Fibroblast of skin of scalp (primary cell): Measurements from ENCODE around the gene IFIT3.
"Not testable (repeated sequence)": the region's sequence is repeated elsewhere in the genome, so short reads cannot be mapped to it uniquely, and the experiment has no call there.

Experiments
- DNase-seq: peaks from one replicate; pipeline ENCODE4 v3.0.0-alpha.2; 2013

IFIT3 gene

DNA sequence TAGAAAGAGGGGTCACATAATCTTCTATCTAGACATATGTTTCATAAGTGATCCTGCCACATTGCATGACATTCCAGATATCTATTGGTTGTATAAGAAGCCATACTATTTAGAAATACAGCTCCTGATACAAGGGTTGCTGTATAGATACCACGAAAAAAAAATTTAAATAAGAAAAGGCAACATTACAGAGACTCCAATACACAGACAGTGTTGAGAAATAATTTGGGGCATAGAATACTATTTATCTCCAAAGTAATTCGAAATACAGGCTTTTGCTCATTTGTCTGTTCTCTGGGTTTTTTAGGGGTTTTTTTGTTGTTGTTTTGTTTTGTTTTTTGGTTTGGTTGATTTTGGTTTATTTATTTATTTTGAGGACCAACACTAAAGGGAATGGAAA, 23.4 kb upstream of the IFIT3 start:
- no peak for DNase-seq

DNA sequence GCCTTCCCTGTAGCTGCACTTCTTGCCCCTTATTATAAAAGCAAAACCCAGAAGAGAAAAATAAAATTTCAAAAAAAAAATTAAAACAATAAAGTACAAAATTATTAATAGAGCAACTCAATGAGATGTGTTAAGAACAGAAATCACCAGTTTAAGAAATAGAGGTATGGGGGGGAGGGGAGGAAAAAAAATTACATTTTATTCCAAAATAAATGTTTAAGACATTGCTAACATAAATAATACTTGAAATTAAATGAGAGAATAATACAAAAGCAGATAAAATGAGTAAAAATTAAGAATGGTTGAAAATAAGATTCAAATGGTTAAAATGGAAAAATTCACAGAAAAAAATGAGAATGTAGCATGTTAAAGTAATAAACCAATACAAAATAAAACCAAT, 22.9 kb upstream of the IFIT3 start:
- DNase-seq: no peak

DNA sequence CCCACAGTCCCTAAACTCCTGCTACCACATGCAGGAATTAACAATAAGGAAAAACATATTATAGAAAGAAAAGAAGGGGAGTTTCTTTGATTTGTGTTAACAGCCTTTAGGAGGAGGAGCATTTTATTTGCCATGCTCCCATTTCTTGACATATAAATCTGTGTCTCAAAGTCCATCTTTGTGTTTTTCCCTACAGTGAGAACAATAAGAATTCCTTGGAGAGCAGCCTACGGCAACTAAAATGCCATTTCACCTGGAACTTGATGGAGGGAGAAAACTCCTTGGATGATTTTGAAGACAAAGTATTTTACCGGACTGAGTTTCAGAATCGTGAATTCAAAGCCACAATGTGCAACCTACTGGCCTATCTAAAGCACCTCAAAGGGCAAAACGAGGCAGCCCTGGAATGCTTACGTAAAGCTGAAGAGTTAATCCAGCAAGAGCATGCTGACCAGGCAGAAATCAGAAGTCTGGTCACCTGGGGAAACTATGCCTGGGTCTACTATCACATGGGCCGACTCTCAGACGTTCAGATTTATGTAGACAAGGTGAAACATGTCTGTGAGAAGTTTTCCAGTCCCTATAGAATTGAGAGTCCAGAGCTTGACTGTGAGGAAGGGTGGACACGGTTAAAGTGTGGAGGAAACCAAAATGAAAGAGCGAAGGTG, 21.9 kb upstream of the IFIT3 start:
- DNase-seq: no peak

DNA sequence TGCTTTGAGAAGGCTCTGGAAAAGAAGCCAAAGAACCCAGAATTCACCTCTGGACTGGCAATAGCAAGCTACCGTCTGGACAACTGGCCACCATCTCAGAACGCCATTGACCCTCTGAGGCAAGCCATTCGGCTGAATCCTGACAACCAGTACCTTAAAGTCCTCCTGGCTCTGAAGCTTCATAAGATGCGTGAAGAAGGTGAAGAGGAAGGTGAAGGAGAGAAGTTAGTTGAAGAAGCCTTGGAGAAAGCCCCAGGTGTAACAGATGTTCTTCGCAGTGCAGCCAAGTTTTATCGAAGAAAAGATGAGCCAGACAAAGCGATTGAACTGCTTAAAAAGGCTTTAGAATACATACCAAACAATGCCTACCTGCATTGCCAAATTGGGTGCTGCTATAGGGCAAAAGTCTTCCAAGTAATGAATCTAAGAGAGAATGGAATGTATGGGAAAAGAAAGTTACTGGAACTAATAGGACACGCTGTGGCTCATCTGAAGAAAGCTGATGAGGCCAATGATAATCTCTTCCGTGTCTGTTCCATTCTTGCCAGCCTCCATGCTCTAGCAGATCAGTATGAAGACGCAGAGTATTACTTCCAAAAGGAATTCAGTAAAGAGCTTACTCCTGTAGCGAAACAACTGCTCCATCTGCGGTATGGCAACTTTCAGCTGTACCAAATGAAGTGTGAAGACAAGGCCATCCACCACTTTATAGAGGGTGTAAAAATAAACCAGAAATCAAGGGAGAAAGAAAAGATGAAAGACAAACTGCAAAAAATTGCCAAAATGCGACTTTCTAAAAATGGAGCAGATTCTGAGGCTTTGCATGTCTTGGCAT, 21.1 kb upstream of the IFIT3 start:
- no peak for DNase-seq

DNA sequence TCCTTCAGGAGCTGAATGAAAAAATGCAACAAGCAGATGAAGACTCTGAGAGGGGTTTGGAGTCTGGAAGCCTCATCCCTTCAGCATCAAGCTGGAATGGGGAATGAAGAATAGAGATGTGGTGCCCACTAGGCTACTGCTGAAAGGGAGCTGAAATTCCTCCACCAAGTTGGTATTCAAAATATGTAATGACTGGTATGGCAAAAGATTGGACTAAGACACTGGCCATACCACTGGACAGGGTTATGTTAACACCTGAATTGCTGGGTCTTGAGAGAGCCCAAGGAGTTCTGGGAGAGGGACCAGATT, 20.6 kb upstream of the IFIT3 start:
- DNase-seq: peak; percentile 28

DNA sequence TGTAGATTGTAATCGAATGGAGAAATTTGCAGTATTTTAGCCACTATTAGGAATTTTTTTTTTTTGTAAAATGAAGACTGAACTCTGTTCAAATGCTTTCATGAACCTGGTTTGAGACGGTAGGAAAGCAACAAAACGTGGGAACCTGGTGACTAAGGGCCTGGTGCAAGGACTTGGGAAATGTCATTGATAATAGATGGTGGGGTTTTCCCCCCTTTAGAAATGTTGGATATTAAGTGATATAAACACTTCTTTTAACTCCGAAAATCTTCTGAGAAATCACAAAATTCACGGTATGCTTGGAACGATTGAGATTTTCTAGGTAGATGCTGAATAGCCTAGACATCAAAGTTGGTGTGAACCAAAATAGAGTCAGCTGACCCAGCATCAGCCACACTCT, 19.5 kb upstream of the IFIT3 start:
- no peak for DNase-seq

DNA sequence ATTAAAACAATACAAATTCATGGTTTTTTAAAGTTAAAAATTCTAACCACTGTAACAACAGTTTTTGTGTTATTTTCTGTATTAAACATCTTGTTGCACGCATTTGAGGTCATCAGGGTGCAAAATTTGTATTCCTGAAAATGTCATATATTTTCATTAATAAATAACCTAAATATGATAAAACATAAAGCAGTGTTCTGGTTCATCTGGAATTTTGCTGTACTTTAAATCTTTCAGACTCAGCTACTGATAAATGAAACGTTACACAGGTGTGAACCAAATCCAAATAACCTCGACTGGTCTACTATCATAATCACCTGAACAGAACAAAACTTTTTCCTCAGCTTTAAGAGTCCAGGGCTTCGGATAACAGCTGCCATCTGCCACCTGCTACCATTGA, 19.1 kb upstream of the IFIT3 start:
- DNase-seq: no peak

DNA sequence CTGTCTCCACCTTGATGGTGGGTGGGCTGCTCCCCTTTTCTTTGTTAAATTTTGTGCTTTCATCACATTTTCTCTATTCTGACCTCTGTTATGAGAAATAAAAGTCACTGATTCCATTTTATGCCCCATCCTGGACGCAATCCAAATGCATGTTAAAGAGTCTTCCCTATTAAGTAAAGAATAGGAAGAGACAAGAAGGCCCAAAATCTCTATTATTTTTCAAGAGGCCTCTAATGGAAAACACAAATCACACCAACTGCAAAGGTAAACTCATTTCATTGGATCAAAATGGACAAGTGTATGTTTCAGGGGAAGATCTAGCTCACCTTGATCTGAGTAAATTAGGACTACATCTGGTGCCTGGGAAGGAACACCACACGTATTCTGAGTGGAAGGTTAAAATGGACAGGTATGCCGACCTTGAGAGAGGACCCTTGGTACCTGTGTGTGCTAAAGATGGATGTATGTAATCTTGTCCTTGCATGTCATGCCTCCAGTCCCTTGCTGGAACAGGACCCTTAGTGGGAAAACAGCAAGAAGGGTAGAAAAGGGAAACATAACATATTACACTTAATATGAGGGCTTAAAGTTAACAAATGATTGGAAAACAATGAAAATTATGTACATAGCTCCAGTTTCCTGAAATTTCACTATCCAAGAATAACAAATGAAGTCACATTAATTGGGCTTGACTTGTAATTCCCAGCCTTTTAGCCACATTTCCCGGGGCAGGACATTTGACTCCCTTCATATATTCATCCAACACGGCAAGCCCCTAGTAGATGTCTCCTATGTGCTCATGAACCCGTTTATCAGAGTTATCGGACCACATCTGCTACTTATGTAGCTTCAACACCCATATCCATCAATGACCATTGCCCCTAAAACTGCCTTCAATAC, 18.4 kb upstream of the IFIT3 start:
- DNase-seq: no peak

DNA sequence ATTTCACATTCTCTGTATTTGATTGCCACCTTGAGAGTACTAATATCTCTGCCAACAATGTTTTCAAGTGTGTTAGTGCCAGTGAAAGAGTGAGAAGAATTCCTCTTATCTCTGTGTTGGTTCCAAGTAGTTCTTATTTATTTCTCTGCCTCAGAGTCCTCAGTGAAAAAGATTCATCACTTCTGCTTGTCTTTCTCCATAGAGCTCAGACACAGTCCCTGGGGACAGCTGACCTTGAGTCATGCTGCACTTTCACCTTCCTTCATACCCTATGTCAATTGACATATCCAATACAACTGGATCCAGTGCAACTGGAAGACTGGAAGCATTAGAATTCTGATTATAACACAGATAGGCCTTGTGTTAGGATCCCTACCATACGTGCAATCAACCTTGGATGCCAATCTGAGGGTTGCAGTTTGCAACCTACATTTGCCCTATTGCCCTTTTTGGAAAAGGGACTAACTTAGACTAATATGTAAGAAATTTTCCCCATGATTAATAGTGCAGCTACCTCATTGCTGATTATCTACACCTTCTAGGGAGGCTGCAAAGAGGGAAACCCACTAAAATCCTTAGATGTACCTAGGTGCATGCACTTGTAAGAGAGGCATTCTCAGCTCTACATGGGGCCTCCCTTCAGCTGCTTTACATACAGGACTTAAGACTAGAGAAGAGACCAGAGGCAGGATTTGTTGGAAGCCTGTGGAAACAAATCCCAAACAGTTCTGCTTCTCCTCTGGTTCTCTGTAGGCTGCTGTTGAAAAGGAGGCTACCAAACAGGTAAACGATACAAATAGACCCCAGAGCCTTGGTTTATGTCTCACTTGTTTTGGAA, 17.5 kb upstream of the IFIT3 start:
- DNase-seq: no peak

DNA sequence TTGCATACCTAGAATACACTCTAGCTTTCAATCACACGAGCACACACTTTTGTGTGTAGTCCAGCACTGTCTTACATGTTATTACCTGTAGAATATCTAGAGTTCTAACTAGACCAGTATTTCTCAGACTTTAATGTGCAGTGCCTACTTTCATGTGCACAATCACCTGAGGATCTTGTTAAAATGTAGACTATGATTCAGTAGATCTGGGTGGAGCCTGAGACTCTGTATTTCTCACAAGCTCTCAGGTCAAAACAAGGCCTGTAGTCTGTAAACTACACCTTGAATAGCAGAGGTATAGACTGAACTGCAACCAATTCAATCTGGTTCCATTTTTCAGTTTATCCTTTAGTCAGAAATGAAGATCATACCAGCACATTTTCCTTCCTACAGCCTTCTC, 14.8 kb upstream of the IFIT3 start:
- no peak for DNase-seq

DNA sequence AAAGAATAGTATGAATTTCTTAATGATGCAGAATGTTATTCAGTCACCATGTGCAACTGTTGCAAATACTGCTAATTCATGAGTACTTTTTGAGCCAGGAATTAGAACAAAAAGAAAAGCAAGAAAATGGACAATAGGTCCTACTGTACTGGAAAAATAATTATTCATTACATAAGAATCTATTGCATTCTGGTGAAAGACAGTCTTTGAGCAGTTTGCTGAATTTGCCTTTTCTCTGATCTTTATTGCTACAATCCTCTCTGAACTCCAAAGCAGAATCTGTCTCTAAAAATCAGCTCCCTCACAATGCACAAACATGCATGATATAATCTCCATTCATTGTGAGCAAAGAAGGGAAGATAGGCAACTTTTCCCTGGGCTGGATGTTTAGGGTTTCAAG, 13.1 kb upstream of the IFIT3 start:
- no peak for DNase-seq

DNA sequence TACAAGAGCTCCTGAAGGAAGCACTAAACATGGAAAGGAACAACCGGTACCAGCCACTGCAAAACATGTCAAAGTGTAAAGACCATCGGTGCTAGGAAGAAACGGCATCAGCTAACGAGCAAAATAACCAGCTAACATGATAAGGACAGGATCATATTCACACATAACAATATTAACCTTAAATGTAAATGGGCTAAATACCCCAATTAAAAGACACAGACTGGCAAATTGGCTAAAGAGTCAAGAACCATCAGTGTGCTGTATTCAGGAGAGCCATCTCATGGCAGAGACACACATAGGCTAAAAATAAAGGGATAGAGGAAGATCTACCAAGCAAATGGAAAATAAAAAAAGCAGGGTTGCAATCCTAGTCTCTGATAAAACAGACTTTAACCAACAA, 9.8 kb upstream of the IFIT3 start:
- DNase-seq: not testable (repeated sequence)

DNA sequence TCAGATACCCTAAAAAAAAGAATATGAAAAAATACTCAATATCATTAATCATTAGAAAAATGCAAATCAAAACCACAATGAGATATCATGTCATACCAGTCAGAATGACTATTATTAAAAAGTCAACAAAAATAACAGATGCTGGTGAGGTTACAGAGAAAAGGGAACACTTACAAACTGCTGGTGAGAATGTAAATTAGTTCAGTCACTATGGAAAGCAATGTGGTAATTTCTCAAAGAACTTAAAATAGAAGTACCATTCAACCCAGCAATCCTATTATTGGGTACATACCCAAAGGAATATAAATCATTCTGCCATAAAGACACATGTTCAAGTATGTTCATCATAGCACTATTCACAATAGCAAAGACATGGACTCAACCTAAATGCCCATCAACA, 2.7 kb upstream of the IFIT3 start:
- not testable (repeated sequence) for DNase-seq

DNA sequence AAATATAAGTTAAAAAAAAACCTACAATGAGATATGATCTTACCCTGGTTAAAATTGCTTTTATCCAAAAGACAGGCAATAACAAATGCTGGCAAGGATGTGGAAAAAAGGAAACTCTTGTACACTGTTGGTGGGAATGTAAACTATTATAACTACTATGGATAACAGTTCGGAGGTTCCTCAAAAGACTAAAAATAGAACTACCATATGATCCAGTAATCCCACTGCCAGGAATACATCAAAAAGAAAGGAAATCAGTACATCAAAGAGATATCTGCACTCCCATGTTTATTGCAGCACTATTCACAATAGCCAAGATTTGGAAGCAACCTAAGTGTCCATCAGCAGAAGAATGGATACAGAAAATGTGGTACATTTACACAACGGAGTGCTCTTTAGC, 1.9 kb upstream of the IFIT3 start:
- not testable (repeated sequence) for DNase-seq

DNA sequence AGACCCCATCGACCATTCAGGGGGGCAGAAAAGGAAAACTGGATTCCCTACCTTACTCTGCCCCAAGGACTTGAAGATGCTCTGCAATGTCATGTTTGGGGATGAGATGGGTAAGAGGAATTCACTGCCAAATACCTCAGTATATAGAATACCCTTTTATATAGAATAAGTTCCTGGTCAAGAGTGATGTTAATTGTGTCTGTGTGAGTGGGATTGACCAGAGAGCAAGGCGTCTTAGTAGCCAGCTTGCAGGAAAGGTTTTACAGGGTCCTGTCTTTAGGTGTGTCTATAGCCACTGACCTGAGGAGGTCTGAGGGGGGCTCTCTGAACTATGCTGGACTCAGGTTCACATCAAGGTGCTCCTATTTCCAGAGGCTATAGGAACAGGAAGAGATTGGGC, 1.4 kb downstream of the IFIT3 start:
- no peak for DNase-seq

DNA sequence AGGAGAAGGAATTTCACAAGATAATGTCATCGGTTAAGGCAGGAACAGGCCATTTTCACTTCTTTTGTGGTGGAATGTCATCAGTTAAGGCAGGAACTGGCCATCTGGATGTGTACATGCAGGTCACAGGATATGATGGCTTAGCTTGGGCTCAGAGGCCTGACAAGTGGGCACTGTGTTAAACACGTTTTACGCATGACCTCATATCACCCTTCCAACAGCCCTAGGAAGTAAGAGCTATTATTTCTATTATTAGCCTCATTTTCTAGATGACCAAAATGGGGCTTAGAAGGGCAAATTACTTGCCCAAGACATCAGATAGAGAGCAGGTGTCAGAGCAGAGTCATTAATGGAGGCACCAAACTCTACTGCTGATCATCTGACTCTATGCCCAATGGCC, 2.2 kb downstream of the IFIT3 start:
- DNase-seq: not testable (repeated sequence)

DNA sequence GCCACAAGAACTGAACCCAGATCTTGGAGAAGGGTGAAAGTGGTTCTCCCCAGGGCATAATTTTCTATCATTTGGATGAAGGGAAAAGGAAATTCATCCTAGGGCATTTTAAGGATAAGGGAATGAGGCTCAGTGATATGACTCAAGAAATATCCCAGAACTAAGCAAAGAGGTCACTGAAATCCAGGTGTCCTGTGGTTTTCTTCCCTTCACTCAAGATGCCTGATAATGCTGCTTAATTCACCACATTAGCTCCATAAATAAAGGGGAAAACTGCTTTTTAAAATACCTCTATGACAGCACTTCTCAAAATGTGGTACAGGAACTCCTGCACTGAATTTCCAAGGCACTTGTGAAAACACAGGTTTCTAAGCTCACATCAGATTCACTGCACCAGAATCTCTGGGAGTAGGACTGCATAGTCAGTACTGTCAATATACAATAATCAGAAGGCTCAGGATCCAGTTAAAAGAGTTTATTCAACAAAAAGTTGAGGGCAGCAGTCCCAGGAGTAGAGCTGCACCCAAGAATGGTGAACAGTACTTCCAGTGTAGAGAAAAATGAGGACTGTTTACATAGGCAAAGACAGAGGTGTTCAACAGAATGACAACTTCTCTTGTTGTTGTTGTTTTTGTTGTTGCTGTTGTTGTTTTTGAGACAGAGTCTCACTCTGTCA, 2.9 kb downstream of the IFIT3 start:
- DNase-seq: no peak

DNA sequence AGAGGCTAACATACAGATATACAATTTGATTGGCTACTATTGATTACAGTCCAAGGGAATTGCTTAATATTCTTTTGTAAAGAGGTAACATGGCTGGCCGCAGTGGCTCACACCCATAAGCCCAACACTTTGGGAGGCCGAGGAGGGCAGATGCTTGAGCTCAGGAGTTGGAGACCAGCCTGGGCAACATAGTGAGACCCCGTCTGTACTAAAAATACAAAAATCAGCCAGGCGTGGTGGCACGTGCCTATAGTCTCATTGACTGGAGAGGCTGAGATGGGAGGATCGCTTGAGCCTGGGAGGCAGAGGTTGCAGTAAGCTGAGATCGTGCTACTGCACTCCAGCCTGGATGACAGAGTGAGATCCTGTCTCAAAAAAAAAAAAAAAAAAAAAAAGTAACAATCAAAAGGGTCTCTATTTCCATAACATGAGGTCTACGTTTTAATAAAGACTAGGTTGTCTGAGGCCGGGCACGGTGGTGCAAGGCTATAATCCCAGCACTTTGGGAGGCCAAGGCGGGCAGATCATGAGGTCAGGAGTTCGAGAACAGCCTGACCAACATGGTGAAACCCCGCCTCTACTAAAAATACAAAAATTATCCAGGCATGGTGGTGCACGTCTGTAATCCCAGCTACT, 3.8 kb downstream of the IFIT3 start:
- not testable (repeated sequence) for DNase-seq

DNA sequence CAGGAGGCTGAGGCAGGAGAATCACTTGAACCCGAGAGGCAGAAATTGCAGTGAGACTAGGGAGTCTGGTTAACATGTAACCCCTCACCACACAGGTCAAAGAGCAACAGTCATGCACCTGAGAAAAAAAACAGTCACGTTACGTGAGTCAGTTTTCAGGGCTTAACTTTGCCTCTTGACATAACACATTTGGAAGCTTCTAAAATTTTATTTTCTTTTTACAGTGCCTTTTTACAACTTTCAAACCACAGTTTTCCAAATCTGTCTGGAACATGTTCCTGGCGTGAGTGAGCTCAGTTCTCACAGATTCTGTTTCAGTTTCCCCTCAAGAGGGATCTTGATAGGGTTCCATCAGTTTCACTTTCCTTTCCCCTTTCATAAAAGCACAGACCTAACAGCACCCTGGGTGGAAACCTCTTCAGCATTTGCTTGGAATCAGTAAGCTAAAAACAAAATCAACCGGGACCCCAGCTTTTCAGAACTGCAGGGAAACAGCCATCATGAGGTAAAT, 4.4 kb downstream of the IFIT3 start:
- peak; percentile 66 for DNase-seq

DNA sequence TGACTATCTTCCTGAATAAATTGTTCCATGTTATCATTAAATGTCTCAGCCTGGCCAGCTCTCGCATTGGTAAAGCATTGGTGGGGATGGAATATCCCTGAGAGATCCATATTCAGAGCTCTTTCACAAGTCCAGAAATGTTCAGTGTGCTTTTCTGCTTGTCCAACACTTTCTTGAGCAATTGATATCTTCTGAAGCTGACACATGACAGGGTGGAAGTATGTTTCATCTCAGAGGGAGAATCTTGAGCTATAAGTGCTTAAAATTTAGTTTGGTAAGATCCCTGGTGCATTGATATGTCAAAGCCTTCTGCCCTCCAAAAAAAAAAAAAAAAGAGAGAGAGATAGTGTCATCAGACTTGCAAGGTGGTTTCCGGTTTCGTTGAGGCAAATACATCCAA, 7.4 kb downstream of the IFIT3 start:
- no peak for DNase-seq

DNA sequence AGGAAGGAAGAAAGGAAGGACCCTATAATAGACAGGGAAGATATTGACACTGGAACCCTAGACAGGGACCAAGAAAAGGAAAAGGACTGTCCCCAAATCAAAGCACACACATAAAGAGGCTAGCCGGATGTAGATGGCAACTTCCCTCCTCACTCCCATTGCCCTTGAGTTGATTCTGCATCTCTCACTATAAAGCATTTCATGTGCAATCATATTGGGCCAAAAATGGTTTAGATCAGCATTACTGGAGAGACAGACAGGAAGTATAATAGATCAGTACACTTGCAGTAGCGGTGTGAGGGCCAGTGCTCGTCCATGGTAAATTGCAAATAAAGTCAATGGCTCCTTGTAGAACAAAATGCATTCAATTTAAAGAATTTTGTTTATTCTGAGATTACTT, 8.4 kb downstream of the IFIT3 start:
- DNase-seq: no peak
